Measurements from ENCODE around the gene RAB11A. TPM values are rescaled to one million over a fixed set of nuclear protein-coding genes. Genes with fewer than 3 reads are reported as not detected.

Gene RAB11A
- polyA plus RNA-seq, 2 of the 4 experiments (the other 2 are of a cell fraction), result 316 to 551 TPM

DNA sequence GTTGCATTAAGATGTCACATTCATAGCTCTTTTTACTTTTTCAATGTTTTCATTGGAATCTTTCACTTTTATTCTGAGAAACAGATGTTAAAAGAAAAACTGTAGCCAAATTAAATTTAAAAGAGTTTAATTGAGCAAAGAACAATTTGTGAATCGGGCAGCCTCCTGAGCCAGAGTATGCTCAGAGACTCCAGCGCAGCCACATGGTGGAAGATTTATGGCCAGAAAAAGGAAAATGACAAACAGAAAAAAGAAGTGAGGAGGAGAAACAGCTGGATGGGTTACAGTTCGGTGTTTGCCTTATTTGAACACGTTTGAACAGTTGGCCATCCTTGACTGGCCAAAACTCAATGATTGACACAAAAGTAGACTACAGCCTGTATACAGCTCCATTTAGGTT lies 33.8 kb upstream of the RAB11A start:
- POLR2A ChIA-PET, result interaction anchor here (5.0 kb wide), 1 partner anchor 34 kb away, joined by 62 read pairs; the partner anchor contains the start of gene RAB11A
- CTCF ChIA-PET, result interaction anchor here (0.6 to 6.6 kb wide), 10 partner anchors 10 to 1000 kb away, joined by 3 to 64 read pairs (median 7); partner anchors contain the start of gene RAB11A
- TF ChIP-seq JUNB (IDR thresholded peaks at IDR 0.05) (no peak), MYC (IDR thresholded peaks at IDR 0.05; ENCODE audit: borderline replicate concordance, low read length) (no peak), FOSB (CRISPR knock-in tag; IDR thresholded peaks at IDR 0.05) (no peak), TP53 (CRISPR knock-in tag; IDR thresholded peaks at IDR 0.05) (no peak), HOXB13 (CRISPR knock-in tag; IDR thresholded peaks at IDR 0.05; ENCODE audit: low read depth) (no peak), KDM5A (IDR thresholded peaks at IDR 0.05) (no peak)
- TF ChIP-seq, protein P1, sequence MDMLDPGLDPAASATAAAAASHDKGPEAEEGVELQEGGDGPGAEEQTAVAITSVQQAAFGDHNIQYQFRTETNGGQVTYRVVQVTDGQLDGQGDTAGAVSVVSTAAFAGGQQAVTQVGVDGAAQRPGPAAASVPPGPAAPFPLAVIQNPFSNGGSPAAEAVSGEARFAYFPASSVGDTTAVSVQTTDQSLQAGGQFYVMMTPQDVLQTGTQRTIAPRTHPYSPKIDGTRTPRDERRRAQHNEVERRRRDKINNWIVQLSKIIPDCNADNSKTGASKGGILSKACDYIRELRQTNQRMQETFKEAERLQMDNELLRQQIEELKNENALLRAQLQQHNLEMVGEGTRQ (IDR thresholded peaks at IDR 0.05), result no peak
- TF ChIP-seq, protein P2, sequence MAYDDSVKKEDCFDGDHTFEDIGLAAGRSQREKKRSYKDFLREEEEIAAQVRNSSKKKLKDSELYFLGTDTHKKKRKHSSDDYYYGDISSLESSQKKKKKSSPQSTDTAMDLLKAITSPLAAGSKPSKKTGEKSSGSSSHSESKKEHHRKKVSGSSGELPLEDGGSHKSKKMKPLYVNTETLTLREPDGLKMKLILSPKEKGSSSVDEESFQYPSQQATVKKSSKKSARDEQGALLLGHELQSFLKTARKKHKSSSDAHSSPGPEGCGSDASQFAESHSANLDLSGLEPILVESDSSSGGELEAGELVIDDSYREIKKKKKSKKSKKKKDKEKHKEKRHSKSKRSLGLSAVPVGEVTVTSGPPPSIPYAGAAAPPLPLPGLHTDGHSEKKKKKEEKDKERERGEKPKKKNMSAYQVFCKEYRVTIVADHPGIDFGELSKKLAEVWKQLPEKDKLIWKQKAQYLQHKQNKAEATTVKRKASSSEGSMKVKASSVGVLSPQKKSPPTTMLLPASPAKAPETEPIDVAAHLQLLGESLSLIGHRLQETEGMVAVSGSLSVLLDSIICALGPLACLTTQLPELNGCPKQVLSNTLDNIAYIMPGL (CRISPR knock-in tag; IDR thresholded peaks at IDR 0.05; ENCODE audit: borderline replicate concordance), result no peak
- Histone ChIP-seq H3K27ac (no peak overlapping the region), H3K4me1 (peaks cover 43% of the 10 kb centered on the region), H3K4me3 (no peak overlapping the region), H3K4me2 (no peak overlapping the region), H3K9me3 (no peaks in the 10 kb centered on the region)
- no peak for DNase-seq (ENCODE audit: low read depth in 1 of 2, low spot score in 1 of 2)
- FAIRE-seq, result no peak
- no peak for ATAC-seq
- WGBS (ENCODE audit: missing lambda C conversion rate), result 89% methylated on average over 4 of the region's 4 CpGs

DNA sequence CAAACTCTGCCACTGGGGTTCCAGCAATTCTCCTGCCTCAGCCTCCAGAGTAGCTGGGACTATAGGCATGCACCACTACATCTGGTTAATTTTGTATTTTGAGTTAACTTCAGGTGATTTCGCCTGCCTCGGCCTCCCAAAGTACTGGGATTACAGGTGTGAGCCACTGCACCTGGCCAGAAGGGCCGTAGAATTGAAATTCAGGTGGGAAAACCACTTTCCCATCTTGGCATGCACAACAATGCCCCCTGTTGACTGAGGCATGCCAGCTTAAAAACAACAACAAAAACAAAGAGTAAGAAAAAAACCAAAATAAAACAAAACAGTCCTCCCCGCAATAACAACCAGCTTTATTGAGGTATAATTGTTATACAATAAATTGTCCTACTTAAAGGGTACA lies 32.6 kb upstream of the RAB11A start:
- DNase-seq (ENCODE audit: low read depth in 1 of 2, low spot score in 1 of 2) (no peak), ATAC-seq (no peak)
- CTCF ChIA-PET, result interaction anchor here (0.6 to 6.6 kb wide), 14 partner anchors 9 to 245 kb away, joined by 3 to 64 read pairs (median 6); partner anchors contain the start of gene RAB11A
- TF ChIP-seq SMC3 (IDR thresholded peaks at IDR 0.05), result peak; percentile 35; the same call in 2 of the 3 replicates
- peak; percentile 57 to 62 for TF ChIP-seq RAD21 (conservative IDR thresholded peaks at IDR 0.05 in 1 of 2, IDR thresholded peaks at IDR 0.05 in 1 of 2)
- no peak for TF ChIP-seq HOXA7 (CRISPR knock-in tag; IDR thresholded peaks at IDR 0.05)
- no peak for TF ChIP-seq CEBPB (IDR thresholded peaks at IDR 0.05)
- no peak for TF ChIP-seq EP300 (IDR thresholded peaks at IDR 0.05)
- TF ChIP-seq, protein P2 (CRISPR knock-in tag; IDR thresholded peaks at IDR 0.05; ENCODE audit: borderline replicate concordance), result no peak
- TF ChIP-seq PBX3 (IDR thresholded peaks at IDR 0.05), result no peak
- TF ChIP-seq HOXB13 (CRISPR knock-in tag; IDR thresholded peaks at IDR 0.05; ENCODE audit: low read depth), result no peak
- TF ChIP-seq, protein P3, sequence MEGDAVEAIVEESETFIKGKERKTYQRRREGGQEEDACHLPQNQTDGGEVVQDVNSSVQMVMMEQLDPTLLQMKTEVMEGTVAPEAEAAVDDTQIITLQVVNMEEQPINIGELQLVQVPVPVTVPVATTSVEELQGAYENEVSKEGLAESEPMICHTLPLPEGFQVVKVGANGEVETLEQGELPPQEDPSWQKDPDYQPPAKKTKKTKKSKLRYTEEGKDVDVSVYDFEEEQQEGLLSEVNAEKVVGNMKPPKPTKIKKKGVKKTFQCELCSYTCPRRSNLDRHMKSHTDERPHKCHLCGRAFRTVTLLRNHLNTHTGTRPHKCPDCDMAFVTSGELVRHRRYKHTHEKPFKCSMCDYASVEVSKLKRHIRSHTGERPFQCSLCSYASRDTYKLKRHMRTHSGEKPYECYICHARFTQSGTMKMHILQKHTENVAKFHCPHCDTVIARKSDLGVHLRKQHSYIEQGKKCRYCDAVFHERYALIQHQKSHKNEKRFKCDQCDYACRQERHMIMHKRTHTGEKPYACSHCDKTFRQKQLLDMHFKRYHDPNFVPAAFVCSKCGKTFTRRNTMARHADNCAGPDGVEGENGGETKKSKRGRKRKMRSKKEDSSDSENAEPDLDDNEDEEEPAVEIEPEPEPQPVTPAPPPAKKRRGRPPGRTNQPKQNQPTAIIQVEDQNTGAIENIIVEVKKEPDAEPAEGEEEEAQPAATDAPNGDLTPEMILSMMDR (IDR thresholded peaks at IDR 0.05), result peak; percentile 56
- TF ChIP-seq ZSCAN20 (CRISPR knock-in tag; IDR thresholded peaks at IDR 0.05), result no peak
- no peak for TF ChIP-seq FOSB (CRISPR knock-in tag; IDR thresholded peaks at IDR 0.05)
- TF ChIP-seq ELK1 (IDR thresholded peaks at IDR 0.05; ENCODE audit: low read depth, low read length), result no peak
- TF ChIP-seq RFX5 (IDR thresholded peaks at IDR 0.05), result no peak
- TF ChIP-seq NR3C1 (IDR thresholded peaks at IDR 0.05), result no peak
- no peak for TF ChIP-seq ZNF302 (CRISPR knock-in tag; IDR thresholded peaks at IDR 0.05)
- no peak for TF ChIP-seq NFE2L2 (conservative IDR thresholded peaks at IDR 0.05; ENCODE audit: low read length)
- TF ChIP-seq, protein P4, sequence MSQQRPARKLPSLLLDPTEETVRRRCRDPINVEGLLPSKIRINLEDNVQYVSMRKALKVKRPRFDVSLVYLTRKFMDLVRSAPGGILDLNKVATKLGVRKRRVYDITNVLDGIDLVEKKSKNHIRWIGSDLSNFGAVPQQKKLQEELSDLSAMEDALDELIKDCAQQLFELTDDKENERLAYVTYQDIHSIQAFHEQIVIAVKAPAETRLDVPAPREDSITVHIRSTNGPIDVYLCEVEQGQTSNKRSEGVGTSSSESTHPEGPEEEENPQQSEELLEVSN (IDR thresholded peaks at IDR 0.05; ENCODE audit: borderline replicate concordance, low read depth), result 0 out of 2 replicates have a peak, but pooled peaks have one; percentile 23
- no peak for TF ChIP-seq MAX (IDR thresholded peaks at IDR 0.05)
- TF ChIP-seq RCOR1 (IDR thresholded peaks at IDR 0.05; ENCODE audit: low read depth, low read length), result no peak
- no peak for TF ChIP-seq NPAS2 (CRISPR knock-in tag; IDR thresholded peaks at IDR 0.05; ENCODE audit: borderline replicate concordance)
- TF ChIP-seq, protein P5, sequence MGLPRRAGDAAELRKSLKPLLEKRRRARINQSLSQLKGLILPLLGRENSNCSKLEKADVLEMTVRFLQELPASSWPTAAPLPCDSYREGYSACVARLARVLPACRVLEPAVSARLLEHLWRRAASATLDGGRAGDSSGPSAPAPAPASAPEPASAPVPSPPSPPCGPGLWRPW (IDR thresholded peaks at IDR 0.05), result no peak

More for the DNA sequence above, 32.6 kb upstream of the RAB11A start:
- POLR2A ChIA-PET, result interaction anchor here (5.0 kb wide), 1 partner anchor 33 kb away, joined by 62 read pairs; the partner anchor contains the start of gene RAB11A
- Histone ChIP-seq H3K4me1 (peaks cover 36% of the 10 kb centered on the region), H3K4me2 (no peak overlapping the region), H3K9me3 (no peaks in the 10 kb centered on the region), H3K27ac (no peak overlapping the region), H3K4me3 (no peak overlapping the region)
- WGBS (ENCODE audit: missing lambda C conversion rate), result 63% methylated on average over 4 of the region's 4 CpGs
- no peak for FAIRE-seq

Data from A549 (cell line).